Pancreas (tissue), 10 donors: Measurements from ENCODE around the gene SLC25A5. TPM values are rescaled to one million over a fixed set of nuclear protein-coding genes. Genes with fewer than 3 reads are reported as not detected.

Experiments used
- ATAC-seq, 4 donors: fragments of 200-7000 bp; cut with Tn5 transposase; one replicate each; pipeline versions ENCODE4 v1.8.0 to v1.9.1; 2020; ENCODE audit warnings: mild to moderate bottlenecking in 4 of 4, moderate library complexity in 4 of 4
- DNase-seq, 6 donors: peaks; one replicate each; pipeline ENCODE4 v3.0.0-alpha.2; 2020
- FAIRE-seq: peaks from 2 replicates; lab custom pipeline; 2012; peaks lifted over from hg19 to GRCh38; lab: Jason Lieb, UNC
- H3K27ac ChIP-seq, 4 donors: fragments of 200-600 bp; sonication (generic); 1 replicate in 3 of 4; 2 replicates in 1 of 4; pipeline versions ENCODE4 v1.5.0 to v1.8.0; 2020
- H3K27me3 ChIP-seq, 4 donors: fragments of 200-600 bp; one replicate each; pipeline ENCODE4 v1.8.0; 2021
- H3K36me3 ChIP-seq, 3 donors: fragments of 200-600 bp; sonication (generic) in 1 of 3; one replicate each; pipeline versions ENCODE4 v1.5.0 to v1.8.0; 2020 to 2021
- H3K4me1 ChIP-seq, 3 donors: fragments of 200-600 bp; one replicate each; pipeline ENCODE4 v1.8.0; 2021
- H3K4me3 ChIP-seq, 4 donors: fragments of 200-600 bp; sonication (generic) in 2 of 4; one replicate each; pipeline versions ENCODE4 v1.5.0 to v1.8.0; 2020 to 2021
- H3K9me3 ChIP-seq, 4 donors: fragments of 200-600 bp; one replicate each; pipeline ENCODE4 v1.8.0; 2021
- CTCF ChIP-seq, 4 donors: fragments of 200-600 bp; sonication (generic) in 3 of 4; IDR thresholded peaks; one replicate each; pipeline versions ENCODE4 v1.5.0 to v1.8.0; 2021; ENCODE audit warnings: antibody characterized with exemption in 4 of 4
- WGBS, 2 donors: extraction: QIAGEN DNeasy Blood & Tissue Kit; methylation state at CpG; one replicate each; pipeline ENCODE4 v1.1.7; 2013; 5-methylcytosine and 5-hydroxymethylcytosine counted together
- intact Hi-C, 3 donors: fragments of 100-400 bp; cut with DNase I; formaldehyde crosslinking; loops; one replicate each; pipeline versions ENCODE4 v1.11.1 to v1.14.2; 2022
- polyA plus RNA-seq, 2 donors: library from polyadenylated mRNA; stranded (reverse); fragments of 200-250 nt; gene quantifications; one replicate each; pipeline ENCODE4 v1.2.3, GENCODE V29; 2013
- total RNA-seq, 6 donors: library from RNA; stranded (reverse); fragmentation: NEBNext Ultra II Directional in 4 of 6; extraction: Animal tissue kit (Norgen Biotek cat#: 25700) in 4 of 6; gene quantifications; one replicate each; pipeline versions ENCODE4 v1.2.1 to v1.2.4, GENCODE V29; 2021 to 2023
- donor health status: healthy with polysubstance abuse.
- donor health status: DM: no; HTN: no; CAD: no; lungs with moderate emphysema.
- donor health status: DM: no; HTN: no; CAD: no.
- donor health status: control.
- donor health status: control.
- donor health status: Bipolar disorder and iron deficiency.
- donor health status: DM: yes; HTN: yes; CAD: no.
- donor health status: DM: no; HTN: no; CAD: no.
- donor health status: DM: no; HTN: no; CAD: no.
- donor health status: DM: yes; HTN: yes; CAD: no.

The SLC25A5 gene
- total and polyA plus RNA-seq, 8 donors = 112 to 462 (median 273) TPM

- H3K9me3 ChIP-seq = no peaks in the 10 kb centered on the region
- DNase-seq (no peak), FAIRE-seq (no peak), ATAC-seq (no peak)
- H3K27ac ChIP-seq = no peak overlapping the region
- WGBS, 2 donors = 59 to 77% methylated on average over 2 of the region's 2 CpGs
- H3K27me3 ChIP-seq = no peaks in the 10 kb centered on the region
- no peak for TF ChIP-seq CTCF (IDR thresholded peaks at IDR 0.05)
- no peaks in the 10 kb centered on the region for H3K36me3 ChIP-seq
- no peak overlapping the region for H3K4me3 ChIP-seq
- H3K4me1 ChIP-seq = no peaks in the 10 kb centered on the region
- intact Hi-C loops = no loop called here
Observed at GRCh38 chrX:119442286-119442685, 26.0 kb upstream of the SLC25A5 start.

GRCh38 chrX:119453202-119453601 is 15.0 kb upstream of the SLC25A5 start:
- no peak overlapping the region for H3K27ac ChIP-seq
- intact Hi-C loops = no loop called here
- H3K4me1 ChIP-seq = no peaks in the 10 kb centered on the region
- no peaks in the 10 kb centered on the region for H3K36me3 ChIP-seq
- no peak for ATAC-seq
- no peaks in the 10 kb centered on the region for H3K9me3 ChIP-seq
- WGBS, 2 donors = 57 to 87% methylated on average over 4 of the region's 4 CpGs
- no peak for DNase-seq
- no peaks in the 10 kb centered on the region for H3K27me3 ChIP-seq
- H3K4me3 ChIP-seq = no peak overlapping the region
- TF ChIP-seq CTCF (IDR thresholded peaks at IDR 0.05) = no peak
- no peak for FAIRE-seq

GRCh38 chrX:119455264-119455663 is 13.0 kb upstream of the SLC25A5 start:
- intact Hi-C loops = no loop called here

GRCh38 chrX:119459181-119459580 is 9.1 kb upstream of the SLC25A5 start:
- no peaks in the 10 kb centered on the region for H3K27me3 ChIP-seq
- H3K9me3 ChIP-seq = no peaks in the 10 kb centered on the region
- no peak overlapping the region for H3K27ac ChIP-seq
- FAIRE-seq (no peak), DNase-seq (no peak), ATAC-seq (no peak)
- TF ChIP-seq CTCF (IDR thresholded peaks at IDR 0.05) = no peak
- H3K36me3 ChIP-seq = no peaks in the 10 kb centered on the region
- intact Hi-C loops = no loop called here
- WGBS, 2 donors = 78 to 89% methylated on average over 4 of the region's 4 CpGs
- H3K4me1 ChIP-seq = no peaks in the 10 kb centered on the region
- H3K4me3 ChIP-seq = no peak overlapping the region

More at GRCh38 chrX:119455264-119455663, 13.0 kb upstream of the SLC25A5 start:
- Histone ChIP-seq H3K4me3 (no peak overlapping the region), H3K36me3 (no peaks in the 10 kb centered on the region), H3K9me3 (no peaks in the 10 kb centered on the region), H3K27ac (no peak overlapping the region), H3K27me3 (no peaks in the 10 kb centered on the region), H3K4me1 (no peaks in the 10 kb centered on the region)
- ATAC-seq (no peak), DNase-seq (no peak), FAIRE-seq (no peak)
- TF ChIP-seq CTCF (IDR thresholded peaks at IDR 0.05) = no peak
- WGBS, 2 donors = 94 to 98% methylated on average over 1 of the region's 1 CpG

- Histone ChIP-seq H3K27me3 (no peaks in the 10 kb centered on the region), H3K4me3 (no peak overlapping the region), H3K27ac (no peak overlapping the region), H3K9me3 (no peaks in the 10 kb centered on the region), H3K36me3 (peaks cover 0 to 4% (median 0%) of the 10 kb centered on the region in 3 donors), H3K4me1 (peaks cover 4 to 15% (median 7%) of the 10 kb centered on the region in 3 donors)
- TF ChIP-seq CTCF (IDR thresholded peaks at IDR 0.05) = no peak
- DNase-seq (no peak), FAIRE-seq (no peak), ATAC-seq (no peak)
- WGBS, 2 donors = 89 to 93% methylated on average over 3 of the region's 3 CpGs
- intact Hi-C loops = no loop called here
Observed at GRCh38 chrX:119465555-119465954, 2.7 kb upstream of the SLC25A5 start.
